ENCODE measurements around the gene MRS2. TPM values are rescaled to one million over a fixed set of nuclear protein-coding genes. Genes with fewer than 3 reads are reported as not detected.

The MRS2 gene
- total RNA-seq, 1 donor from 2014 or later: 25.2 TPM

- no peak for TF ChIP-seq CTCF (IDR thresholded peaks at IDR 0.05; ENCODE audit: partially characterized antibody, unreplicated experiment)
- DNase-seq: no peak
- H3K4me3 Mint-ChIP-seq (ENCODE audit: unreplicated experiment): no peak overlapping the region
- H3K27ac Mint-ChIP-seq (ENCODE audit: unreplicated experiment): no peak overlapping the region
- no peaks in the 10 kb centered on the region for H3K4me1 Mint-ChIP-seq (ENCODE audit: low read depth, unreplicated experiment)
- no peaks in the 10 kb centered on the region for H3K27me3 Mint-ChIP-seq (ENCODE audit: unreplicated experiment)
- H3K9me3 Mint-ChIP-seq (ENCODE audit: unreplicated experiment): no peaks in the 10 kb centered on the region
- H3K36me3 Mint-ChIP-seq (ENCODE audit: unreplicated experiment): no peaks in the 10 kb centered on the region
Measured at GRCh38 chr6:24385536-24386269, 17.0 kb upstream of the MRS2 start.

- H3K36me3 Mint-ChIP-seq (ENCODE audit: unreplicated experiment): no peaks in the 10 kb centered on the region
- H3K27me3 Mint-ChIP-seq (ENCODE audit: unreplicated experiment): peaks cover 2% of the 10 kb centered on the region
- no peak overlapping the region for H3K27ac Mint-ChIP-seq (ENCODE audit: unreplicated experiment)
- no peak for TF ChIP-seq CTCF (IDR thresholded peaks at IDR 0.05; ENCODE audit: partially characterized antibody, unreplicated experiment)
- DNase-seq: no peak
- H3K9me3 Mint-ChIP-seq (ENCODE audit: unreplicated experiment): no peaks in the 10 kb centered on the region
- H3K4me3 Mint-ChIP-seq (ENCODE audit: unreplicated experiment): no peak overlapping the region
- no peaks in the 10 kb centered on the region for H3K4me1 Mint-ChIP-seq (ENCODE audit: low read depth, unreplicated experiment)
Measured at GRCh38 chr6:24387818-24388217, 14.9 kb upstream of the MRS2 start.

GRCh38 chr6:24391208-24391607 is 11.5 kb upstream of the MRS2 start:
- Mint-ChIP-seq H3K27ac (ENCODE audit: unreplicated experiment) (no peak overlapping the region), H3K36me3 (ENCODE audit: unreplicated experiment) (peaks cover under 1% of the 10 kb centered on the region), H3K4me3 (ENCODE audit: unreplicated experiment) (no peak overlapping the region), H3K9me3 (ENCODE audit: unreplicated experiment) (no peaks in the 10 kb centered on the region), H3K27me3 (ENCODE audit: unreplicated experiment) (peaks cover 2% of the 10 kb centered on the region), H3K4me1 (ENCODE audit: low read depth, unreplicated experiment) (no peaks in the 10 kb centered on the region)
- no peak for TF ChIP-seq CTCF (IDR thresholded peaks at IDR 0.05; ENCODE audit: partially characterized antibody, unreplicated experiment)
- no peak for DNase-seq

- peaks cover 2% of the 10 kb centered on the region for H3K27me3 Mint-ChIP-seq (ENCODE audit: unreplicated experiment)
- H3K4me1 Mint-ChIP-seq (ENCODE audit: low read depth, unreplicated experiment): no peaks in the 10 kb centered on the region
Measured at GRCh38 chr6:24391756-24392405, 10.9 kb upstream of the MRS2 start.

More at GRCh38 chr6:24391756-24392405, 10.9 kb upstream of the MRS2 start:
- Mint-ChIP-seq H3K27ac (ENCODE audit: unreplicated experiment) (no peak overlapping the region), H3K9me3 (ENCODE audit: unreplicated experiment) (no peaks in the 10 kb centered on the region), H3K36me3 (ENCODE audit: unreplicated experiment) (peaks cover 7% of the 10 kb centered on the region), H3K4me3 (ENCODE audit: unreplicated experiment) (no peak overlapping the region)
- no peak for TF ChIP-seq CTCF (IDR thresholded peaks at IDR 0.05; ENCODE audit: partially characterized antibody, unreplicated experiment)
- no peak for DNase-seq

Data from glutamatergic neuron (in vitro differentiated cells).